ENCODE data around the gene SULT6B1.

The SULT6B1 gene

DNA sequence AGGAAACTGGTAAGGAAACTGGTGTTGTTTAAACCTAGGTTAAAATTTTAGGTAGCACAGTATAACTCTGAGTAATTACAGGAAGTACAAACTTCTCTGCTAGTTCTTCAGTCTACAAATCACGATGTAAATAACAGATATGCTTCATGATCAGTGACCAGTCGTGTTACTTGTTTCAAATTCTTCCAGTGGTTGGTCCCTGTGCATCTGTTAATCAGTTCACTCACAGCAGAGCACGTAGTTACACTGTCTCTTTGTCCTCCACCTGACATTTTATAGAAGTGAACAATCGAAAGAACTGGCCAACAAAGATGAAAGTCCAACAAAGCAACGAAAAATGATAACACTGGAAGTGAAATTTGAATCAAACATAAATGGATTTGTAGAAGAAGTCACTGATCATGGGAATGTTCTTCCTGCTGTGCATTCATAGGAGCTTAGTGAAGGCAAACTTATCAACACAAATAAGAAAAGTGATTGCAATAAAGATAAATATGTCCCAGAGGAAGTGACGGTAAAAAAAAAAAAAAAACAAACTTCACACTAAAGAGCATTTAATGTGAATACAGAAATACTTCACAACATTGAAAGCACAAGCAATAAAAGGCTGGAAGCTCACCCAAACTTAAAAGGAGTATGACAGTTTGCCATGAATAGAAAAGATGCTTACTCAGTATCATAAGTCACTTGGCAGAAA is 38.7 kb downstream of the SULT6B1 start (continued):
- TF ChIP-seq, protein P1, sequence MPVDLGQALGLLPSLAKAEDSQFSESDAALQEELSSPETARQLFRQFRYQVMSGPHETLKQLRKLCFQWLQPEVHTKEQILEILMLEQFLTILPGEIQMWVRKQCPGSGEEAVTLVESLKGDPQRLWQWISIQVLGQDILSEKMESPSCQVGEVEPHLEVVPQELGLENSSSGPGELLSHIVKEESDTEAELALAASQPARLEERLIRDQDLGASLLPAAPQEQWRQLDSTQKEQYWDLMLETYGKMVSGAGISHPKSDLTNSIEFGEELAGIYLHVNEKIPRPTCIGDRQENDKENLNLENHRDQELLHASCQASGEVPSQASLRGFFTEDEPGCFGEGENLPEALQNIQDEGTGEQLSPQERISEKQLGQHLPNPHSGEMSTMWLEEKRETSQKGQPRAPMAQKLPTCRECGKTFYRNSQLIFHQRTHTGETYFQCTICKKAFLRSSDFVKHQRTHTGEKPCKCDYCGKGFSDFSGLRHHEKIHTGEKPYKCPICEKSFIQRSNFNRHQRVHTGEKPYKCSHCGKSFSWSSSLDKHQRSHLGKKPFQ (tag by site-specific recombination; IDR thresholded peaks at IDR 0.05): peak; percentile 70; the same call in 1 of the 2 replicates
- TF ChIP-seq, protein P2, sequence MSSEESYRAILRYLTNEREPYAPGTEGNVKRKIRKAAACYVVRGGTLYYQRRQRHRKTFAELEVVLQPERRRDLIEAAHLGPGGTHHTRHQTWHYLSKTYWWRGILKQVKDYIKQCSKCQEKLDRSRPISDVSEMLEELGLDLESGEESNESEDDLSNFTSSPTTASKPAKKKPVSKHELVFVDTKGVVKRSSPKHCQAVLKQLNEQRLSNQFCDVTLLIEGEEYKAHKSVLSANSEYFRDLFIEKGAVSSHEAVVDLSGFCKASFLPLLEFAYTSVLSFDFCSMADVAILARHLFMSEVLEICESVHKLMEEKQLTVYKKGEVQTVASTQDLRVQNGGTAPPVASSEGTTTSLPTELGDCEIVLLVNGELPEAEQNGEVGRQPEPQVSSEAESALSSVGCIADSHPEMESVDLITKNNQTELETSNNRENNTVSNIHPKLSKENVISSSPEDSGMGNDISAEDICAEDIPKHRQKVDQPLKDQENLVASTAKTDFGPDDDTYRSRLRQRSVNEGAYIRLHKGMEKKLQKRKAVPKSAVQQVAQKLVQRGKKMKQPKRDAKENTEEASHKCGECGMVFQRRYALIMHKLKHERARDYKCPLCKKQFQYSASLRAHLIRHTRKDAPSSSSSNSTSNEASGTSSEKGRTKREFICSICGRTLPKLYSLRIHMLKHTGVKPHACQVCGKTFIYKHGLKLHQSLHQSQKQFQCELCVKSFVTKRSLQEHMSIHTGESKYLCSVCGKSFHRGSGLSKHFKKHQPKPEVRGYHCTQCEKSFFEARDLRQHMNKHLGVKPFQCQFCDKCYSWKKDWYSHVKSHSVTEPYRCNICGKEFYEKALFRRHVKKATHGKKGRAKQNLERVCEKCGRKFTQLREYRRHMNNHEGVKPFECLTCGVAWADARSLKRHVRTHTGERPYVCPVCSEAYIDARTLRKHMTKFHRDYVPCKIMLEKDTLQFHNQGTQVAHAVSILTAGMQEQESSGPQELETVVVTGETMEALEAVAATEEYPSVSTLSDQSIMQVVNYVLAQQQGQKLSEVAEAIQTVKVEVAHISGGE (tag by site-specific recombination; conservative IDR thresholded peaks at IDR 0.05; ENCODE audit: low read depth): no peak
- no peak for TF ChIP-seq GLI2 (tag by site-specific recombination; IDR thresholded peaks at IDR 0.05; ENCODE audit: borderline replicate concordance, low read depth)
- TF ChIP-seq, protein P3, sequence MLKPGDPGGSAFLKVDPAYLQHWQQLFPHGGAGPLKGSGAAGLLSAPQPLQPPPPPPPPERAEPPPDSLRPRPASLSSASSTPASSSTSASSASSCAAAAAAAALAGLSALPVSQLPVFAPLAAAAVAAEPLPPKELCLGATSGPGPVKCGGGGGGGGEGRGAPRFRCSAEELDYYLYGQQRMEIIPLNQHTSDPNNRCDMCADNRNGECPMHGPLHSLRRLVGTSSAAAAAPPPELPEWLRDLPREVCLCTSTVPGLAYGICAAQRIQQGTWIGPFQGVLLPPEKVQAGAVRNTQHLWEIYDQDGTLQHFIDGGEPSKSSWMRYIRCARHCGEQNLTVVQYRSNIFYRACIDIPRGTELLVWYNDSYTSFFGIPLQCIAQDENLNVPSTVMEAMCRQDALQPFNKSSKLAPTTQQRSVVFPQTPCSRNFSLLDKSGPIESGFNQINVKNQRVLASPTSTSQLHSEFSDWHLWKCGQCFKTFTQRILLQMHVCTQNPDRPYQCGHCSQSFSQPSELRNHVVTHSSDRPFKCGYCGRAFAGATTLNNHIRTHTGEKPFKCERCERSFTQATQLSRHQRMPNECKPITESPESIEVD (tag by site-specific recombination; IDR thresholded peaks at IDR 0.05): peak; percentile 85
- TF ChIP-seq TRIM28 (IDR thresholded peaks at IDR 0.05; ENCODE audit: borderline replicate concordance, low read length): 0 out of 2 replicates have a peak, but pooled peaks have one; percentile 15
- TF ChIP-seq, protein P4, sequence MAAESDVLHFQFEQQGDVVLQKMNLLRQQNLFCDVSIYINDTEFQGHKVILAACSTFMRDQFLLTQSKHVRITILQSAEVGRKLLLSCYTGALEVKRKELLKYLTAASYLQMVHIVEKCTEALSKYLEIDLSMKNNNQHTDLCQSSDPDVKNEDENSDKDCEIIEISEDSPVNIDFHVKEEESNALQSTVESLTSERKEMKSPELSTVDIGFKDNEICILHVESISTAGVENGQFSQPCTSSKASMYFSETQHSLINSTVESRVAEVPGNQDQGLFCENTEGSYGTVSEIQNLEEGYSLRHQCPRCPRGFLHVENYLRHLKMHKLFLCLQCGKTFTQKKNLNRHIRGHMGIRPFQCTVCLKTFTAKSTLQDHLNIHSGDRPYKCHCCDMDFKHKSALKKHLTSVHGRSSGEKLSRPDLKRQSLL (tag by site-specific recombination; IDR thresholded peaks at IDR 0.05): no peak
- TF ChIP-seq ZNF629 (tag by site-specific recombination; IDR thresholded peaks at IDR 0.05): no peak; the same call in 1 of the 2 replicates
- TF ChIP-seq, protein P5, sequence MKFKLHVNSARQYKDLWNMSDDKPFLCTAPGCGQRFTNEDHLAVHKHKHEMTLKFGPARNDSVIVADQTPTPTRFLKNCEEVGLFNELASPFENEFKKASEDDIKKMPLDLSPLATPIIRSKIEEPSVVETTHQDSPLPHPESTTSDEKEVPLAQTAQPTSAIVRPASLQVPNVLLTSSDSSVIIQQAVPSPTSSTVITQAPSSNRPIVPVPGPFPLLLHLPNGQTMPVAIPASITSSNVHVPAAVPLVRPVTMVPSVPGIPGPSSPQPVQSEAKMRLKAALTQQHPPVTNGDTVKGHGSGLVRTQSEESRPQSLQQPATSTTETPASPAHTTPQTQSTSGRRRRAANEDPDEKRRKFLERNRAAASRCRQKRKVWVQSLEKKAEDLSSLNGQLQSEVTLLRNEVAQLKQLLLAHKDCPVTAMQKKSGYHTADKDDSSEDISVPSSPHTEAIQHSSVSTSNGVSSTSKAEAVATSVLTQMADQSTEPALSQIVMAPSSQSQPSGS (tag by site-specific recombination; IDR thresholded peaks at IDR 0.05; ENCODE audit: low read depth): no peak
- no peak for TF ChIP-seq ZNF530 (tag by site-specific recombination; IDR thresholded peaks at IDR 0.05; ENCODE audit: low read depth)
- TF ChIP-seq FEZF1 (tag by site-specific recombination; IDR thresholded peaks at IDR 0.05): peak; percentile 79

DNA sequence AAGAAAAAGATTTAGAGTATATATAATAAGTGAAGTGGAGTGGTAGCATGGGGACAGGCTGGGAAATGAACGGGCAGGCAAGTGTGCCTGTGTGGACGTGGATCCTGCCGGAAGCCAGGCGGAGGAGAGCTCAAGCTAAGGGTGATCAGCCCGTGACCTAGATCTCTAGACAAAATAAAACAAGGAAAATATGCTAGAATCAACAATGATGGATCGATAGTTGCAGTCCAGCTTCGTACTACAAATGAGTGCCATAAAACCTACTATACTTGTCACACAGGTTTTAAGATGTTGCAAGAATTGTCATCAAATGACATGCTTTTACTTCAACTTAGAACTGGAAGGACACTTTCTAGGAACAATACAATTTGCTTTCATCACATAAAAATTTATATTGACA is 40.1 kb downstream of the SULT6B1 start:
- ChIA-PET CTCF (interaction anchor here (1.0 kb wide), 1 partner anchor 19 kb away, joined by 6 read pairs; no protein-coding TSS in a partner anchor), POLR2A (no interaction called here)
- peaks cover 37 to 52% of the 10 kb centered on the region in 2 experiments for H3K36me3 ChIP-seq (ENCODE audit: control insufficient read depth in 2 of 2, insufficient read depth in 1 of 2, low read length in 2 of 2)
- TF ChIP-seq, protein P6, sequence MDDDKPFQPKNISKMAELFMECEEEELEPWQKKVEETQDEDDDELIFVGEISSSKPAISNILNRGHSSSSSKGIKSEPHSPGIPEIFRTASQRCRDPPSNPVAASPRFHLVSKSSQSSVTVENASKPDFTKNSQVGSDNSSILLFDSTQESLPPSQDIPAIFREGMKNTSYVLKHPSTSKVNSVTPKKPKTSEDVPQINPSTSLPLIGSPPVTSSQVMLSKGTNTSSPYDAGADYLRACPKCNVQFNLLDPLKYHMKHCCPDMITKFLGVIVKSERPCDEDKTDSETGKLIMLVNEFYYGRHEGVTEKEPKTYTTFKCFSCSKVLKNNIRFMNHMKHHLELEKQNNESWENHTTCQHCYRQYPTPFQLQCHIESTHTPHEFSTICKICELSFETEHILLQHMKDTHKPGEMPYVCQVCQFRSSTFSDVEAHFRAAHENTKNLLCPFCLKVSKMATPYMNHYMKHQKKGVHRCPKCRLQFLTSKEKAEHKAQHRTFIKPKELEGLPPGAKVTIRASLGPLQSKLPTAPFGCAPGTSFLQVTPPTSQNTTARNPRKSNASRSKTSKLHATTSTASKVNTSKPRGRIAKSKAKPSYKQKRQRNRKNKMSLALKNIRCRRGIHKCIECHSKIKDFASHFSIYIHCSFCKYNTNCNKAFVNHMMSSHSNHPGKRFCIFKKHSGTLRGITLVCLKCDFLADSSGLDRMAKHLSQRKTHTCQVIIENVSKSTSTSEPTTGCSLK (tag by site-specific recombination; IDR thresholded peaks at IDR 0.05): no peak
- TF ChIP-seq ZBTB20 (tag by site-specific recombination; IDR thresholded peaks at IDR 0.05) (no peak), KLF16 (tag by site-specific recombination; IDR thresholded peaks at IDR 0.05) (no peak), ZBTB8A (tag by site-specific recombination; IDR thresholded peaks at IDR 0.05) (no peak), GLIS2 (tag by site-specific recombination; IDR thresholded peaks at IDR 0.05) (no peak)
- TF ChIP-seq, protein P7, sequence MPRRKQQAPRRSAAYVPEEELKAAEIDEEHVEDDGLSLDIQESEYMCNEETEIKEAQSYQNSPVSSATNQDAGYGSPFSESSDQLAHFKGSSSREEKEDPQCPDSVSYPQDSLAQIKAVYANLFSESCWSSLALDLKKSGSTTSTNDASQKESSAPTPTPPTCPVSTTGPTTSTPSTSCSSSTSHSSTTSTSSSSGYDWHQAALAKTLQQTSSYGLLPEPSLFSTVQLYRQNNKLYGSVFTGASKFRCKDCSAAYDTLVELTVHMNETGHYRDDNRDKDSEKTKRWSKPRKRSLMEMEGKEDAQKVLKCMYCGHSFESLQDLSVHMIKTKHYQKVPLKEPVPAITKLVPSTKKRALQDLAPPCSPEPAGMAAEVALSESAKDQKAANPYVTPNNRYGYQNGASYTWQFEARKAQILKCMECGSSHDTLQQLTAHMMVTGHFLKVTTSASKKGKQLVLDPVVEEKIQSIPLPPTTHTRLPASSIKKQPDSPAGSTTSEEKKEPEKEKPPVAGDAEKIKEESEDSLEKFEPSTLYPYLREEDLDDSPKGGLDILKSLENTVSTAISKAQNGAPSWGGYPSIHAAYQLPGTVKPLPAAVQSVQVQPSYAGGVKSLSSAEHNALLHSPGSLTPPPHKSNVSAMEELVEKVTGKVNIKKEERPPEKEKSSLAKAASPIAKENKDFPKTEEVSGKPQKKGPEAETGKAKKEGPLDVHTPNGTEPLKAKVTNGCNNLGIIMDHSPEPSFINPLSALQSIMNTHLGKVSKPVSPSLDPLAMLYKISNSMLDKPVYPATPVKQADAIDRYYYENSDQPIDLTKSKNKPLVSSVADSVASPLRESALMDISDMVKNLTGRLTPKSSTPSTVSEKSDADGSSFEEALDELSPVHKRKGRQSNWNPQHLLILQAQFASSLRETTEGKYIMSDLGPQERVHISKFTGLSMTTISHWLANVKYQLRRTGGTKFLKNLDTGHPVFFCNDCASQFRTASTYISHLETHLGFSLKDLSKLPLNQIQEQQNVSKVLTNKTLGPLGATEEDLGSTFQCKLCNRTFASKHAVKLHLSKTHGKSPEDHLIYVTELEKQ (tag by site-specific recombination; IDR thresholded peaks at IDR 0.05; ENCODE audit: borderline replicate concordance): no peak
- no peaks in the 10 kb centered on the region for H3K9me3 ChIP-seq (ENCODE audit: control insufficient read depth, insufficient read depth, low read depth, low read length)
- peaks cover 9% of the 10 kb centered on the region for H3K4me1 ChIP-seq (ENCODE audit: control insufficient read depth, insufficient read depth, low read length)
- H3K4me3 ChIP-seq (ENCODE audit: low read depth, low read length): no peak overlapping the region
- H3K27ac ChIP-seq (ENCODE audit: extremely low read depth, low read depth, low read length): no peak overlapping the region

Data from HEK293 (cell line).